ENCODE measurements around the gene L3MBTL4.

DNA sequence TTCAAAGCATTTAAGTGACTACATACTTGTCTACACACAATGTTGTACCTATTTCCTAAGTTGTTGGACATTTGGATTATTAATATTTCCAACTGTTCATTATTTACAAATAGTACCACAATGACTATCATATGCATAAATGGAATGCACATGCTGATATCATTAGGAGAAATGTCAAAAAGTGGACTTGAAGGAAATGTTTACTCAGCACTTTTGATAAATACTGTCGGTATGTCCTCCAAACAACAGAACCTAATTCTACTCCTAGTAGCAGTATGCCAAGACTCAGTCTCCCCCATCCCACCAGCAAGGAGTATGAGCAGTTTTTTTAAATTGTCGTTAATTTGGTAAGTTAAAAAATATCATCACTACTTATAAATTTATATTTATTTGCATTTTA is 116.8 kb downstream of the L3MBTL4 start:
- TF ChIP-seq, protein P1, sequence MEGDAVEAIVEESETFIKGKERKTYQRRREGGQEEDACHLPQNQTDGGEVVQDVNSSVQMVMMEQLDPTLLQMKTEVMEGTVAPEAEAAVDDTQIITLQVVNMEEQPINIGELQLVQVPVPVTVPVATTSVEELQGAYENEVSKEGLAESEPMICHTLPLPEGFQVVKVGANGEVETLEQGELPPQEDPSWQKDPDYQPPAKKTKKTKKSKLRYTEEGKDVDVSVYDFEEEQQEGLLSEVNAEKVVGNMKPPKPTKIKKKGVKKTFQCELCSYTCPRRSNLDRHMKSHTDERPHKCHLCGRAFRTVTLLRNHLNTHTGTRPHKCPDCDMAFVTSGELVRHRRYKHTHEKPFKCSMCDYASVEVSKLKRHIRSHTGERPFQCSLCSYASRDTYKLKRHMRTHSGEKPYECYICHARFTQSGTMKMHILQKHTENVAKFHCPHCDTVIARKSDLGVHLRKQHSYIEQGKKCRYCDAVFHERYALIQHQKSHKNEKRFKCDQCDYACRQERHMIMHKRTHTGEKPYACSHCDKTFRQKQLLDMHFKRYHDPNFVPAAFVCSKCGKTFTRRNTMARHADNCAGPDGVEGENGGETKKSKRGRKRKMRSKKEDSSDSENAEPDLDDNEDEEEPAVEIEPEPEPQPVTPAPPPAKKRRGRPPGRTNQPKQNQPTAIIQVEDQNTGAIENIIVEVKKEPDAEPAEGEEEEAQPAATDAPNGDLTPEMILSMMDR (conservative IDR thresholded peaks at IDR 0.05; ENCODE audit: low read length) = no peak
- TF ChIP-seq EZH2phosphoT487 (IDR thresholded peaks at IDR 0.05; ENCODE audit: borderline replicate concordance, low read depth, low read length) = no peak
